ENCODE data around the gene DNASE1L2.

DNA sequence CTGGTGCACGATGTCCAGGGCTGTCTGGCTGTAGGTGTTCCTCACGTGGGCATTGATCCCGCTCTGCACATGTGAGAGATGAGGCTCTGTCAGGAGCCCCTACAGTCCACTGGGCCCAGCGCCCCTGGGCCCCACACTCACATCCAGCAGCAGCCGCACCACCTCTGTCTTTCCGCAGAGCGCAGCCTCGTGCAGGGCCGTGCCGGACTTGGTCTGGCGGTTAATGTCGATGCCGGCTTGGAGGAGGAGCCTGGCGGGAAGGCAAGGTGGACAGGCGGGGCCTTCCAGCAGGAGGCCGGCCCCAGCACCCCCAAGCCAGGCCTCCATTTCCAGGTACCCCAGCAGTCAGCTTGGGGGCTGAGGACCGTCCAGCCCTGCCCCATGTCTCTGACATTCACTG is 49.0 kb upstream of the DNASE1L2 start:
- TF ChIP-seq, protein P1, sequence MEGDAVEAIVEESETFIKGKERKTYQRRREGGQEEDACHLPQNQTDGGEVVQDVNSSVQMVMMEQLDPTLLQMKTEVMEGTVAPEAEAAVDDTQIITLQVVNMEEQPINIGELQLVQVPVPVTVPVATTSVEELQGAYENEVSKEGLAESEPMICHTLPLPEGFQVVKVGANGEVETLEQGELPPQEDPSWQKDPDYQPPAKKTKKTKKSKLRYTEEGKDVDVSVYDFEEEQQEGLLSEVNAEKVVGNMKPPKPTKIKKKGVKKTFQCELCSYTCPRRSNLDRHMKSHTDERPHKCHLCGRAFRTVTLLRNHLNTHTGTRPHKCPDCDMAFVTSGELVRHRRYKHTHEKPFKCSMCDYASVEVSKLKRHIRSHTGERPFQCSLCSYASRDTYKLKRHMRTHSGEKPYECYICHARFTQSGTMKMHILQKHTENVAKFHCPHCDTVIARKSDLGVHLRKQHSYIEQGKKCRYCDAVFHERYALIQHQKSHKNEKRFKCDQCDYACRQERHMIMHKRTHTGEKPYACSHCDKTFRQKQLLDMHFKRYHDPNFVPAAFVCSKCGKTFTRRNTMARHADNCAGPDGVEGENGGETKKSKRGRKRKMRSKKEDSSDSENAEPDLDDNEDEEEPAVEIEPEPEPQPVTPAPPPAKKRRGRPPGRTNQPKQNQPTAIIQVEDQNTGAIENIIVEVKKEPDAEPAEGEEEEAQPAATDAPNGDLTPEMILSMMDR (IDR thresholded peaks at IDR 0.05; ENCODE audit: low read depth, low read length, missing input control), result no peak
- TF ChIP-seq, protein P2, sequence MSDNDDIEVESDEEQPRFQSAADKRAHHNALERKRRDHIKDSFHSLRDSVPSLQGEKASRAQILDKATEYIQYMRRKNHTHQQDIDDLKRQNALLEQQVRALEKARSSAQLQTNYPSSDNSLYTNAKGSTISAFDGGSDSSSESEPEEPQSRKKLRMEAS (IDR thresholded peaks at IDR 0.05), result no peak
- TF ChIP-seq RXRA (IDR thresholded peaks at IDR 0.05) (no peak), NR2F2 (IDR thresholded peaks at IDR 0.05) (no peak), YY1 (IDR thresholded peaks at IDR 0.05) (no peak), TAF1 (conservative IDR thresholded peaks at IDR 0.05) (no peak), EGR1 (IDR thresholded peaks at IDR 0.05; ENCODE audit: low read depth in 2 of 2) (no peak), FOXA1 (IDR thresholded peaks at IDR 0.05) (no peak), SP1 (IDR thresholded peaks at IDR 0.05) (no peak)
- TF ChIP-seq, protein P3, sequence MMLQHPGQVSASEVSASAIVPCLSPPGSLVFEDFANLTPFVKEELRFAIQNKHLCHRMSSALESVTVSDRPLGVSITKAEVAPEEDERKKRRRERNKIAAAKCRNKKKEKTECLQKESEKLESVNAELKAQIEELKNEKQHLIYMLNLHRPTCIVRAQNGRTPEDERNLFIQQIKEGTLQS (IDR thresholded peaks at IDR 0.05), result no peak

Measured in liver (tissue), 3 donors.